Muscle of back (tissue), 11 donors: ENCODE data around the gene ARPIN. TPM values are rescaled to one million over a fixed set of nuclear protein-coding genes. Genes with fewer than 3 reads are reported as not detected.
"Not testable (repeated sequence)": the region's sequence is repeated elsewhere in the genome, so short reads cannot be mapped to it uniquely, and the experiment has no call there.

Experiments
- DNase-seq, 3 donors: peaks; one replicate each; pipeline versions ENCODE4 v3.0.0 to v3.0.0-alpha.2; 2013
- polyA plus RNA-seq, 10 donors: library from polyadenylated mRNA; unstranded; fragments of 120-200 nt; gene quantifications; one replicate each; pipeline ENCODE4 v1.2.1, GENCODE V29; 2013; ENCODE audit not compliant: insufficient read length in 10 of 10

The ARPIN gene
- polyA plus RNA-seq, 10 donors, result 14.4 to 22.9 (median 17.3) TPM

GRCh38 chr15:89880727-89881126 lies 32.0 kb downstream of the ARPIN start:
- no peak for DNase-seq

- no peak for DNase-seq
Measured at GRCh38 chr15:89878323-89878722, 34.4 kb downstream of the ARPIN start.

GRCh38 chr15:89877083-89877425 lies 35.7 kb downstream of the ARPIN start:
- no peak for DNase-seq

- peak in 2 of 3 donors; percentile 0 to 25 for DNase-seq
Measured at GRCh38 chr15:89876396-89877082, 36.2 kb downstream of the ARPIN start.

GRCh38 chr15:89875741-89876140 lies 37.0 kb downstream of the ARPIN start:
- no peak for DNase-seq

GRCh38 chr15:89874926-89875564 lies 37.7 kb downstream of the ARPIN start:
- peak; percentile 56 to 85 (median 76) for DNase-seq

GRCh38 chr15:89870688-89871288 lies 42.0 kb downstream of the ARPIN start:
- DNase-seq, result no peak

- no peak for DNase-seq
Measured at GRCh38 chr15:89870006-89870405, 42.7 kb downstream of the ARPIN start.

GRCh38 chr15:89869490-89869889 lies 43.3 kb downstream of the ARPIN start:
- not testable (repeated sequence) for DNase-seq

GRCh38 chr15:89864958-89865739 lies 47.6 kb downstream of the ARPIN start:
- DNase-seq, result no peak

GRCh38 chr15:89863918-89864317 lies 48.8 kb downstream of the ARPIN start:
- DNase-seq, result no peak

GRCh38 chr15:89860891-89861290 lies 51.9 kb downstream of the ARPIN start:
- DNase-seq, result no peak

- DNase-seq, result no peak
Measured at GRCh38 chr15:89860431-89860830, 52.3 kb downstream of the ARPIN start.

GRCh38 chr15:89858661-89859458 lies 53.9 kb downstream of the ARPIN start:
- no peak for DNase-seq

- no peak for DNase-seq
Measured at GRCh38 chr15:89857673-89858072, 55.1 kb downstream of the ARPIN start.

GRCh38 chr15:89855948-89856347 lies 56.8 kb downstream of the ARPIN start:
- DNase-seq, result no peak

GRCh38 chr15:89854863-89855262 lies 57.9 kb downstream of the ARPIN start:
- DNase-seq, result not testable (repeated sequence)

- DNase-seq, result no peak
Measured at GRCh38 chr15:89852342-89852995, 60.3 kb downstream of the ARPIN start.

- no peak for DNase-seq
Measured at GRCh38 chr15:89851673-89852341, 60.9 kb downstream of the ARPIN start.

- no peak for DNase-seq
Measured at GRCh38 chr15:89848970-89849292, 63.8 kb downstream of the ARPIN start.

GRCh38 chr15:89847101-89847500 lies 65.7 kb downstream of the ARPIN start:
- no peak for DNase-seq
